C4-2B (cell line): ENCODE measurements around the gene GNMT.

ENCODE experiments used
- ZFX ChIP-seq: fragments of 450-650 bp; IDR thresholded peaks from 2 replicates; pipeline ENCODE4 v1.6.1; 2017
- TF ChIP-seq, protein P1 (sequence below): fragments of 450-650 bp; conservative IDR thresholded peaks from 2 replicates; pipeline ENCODE4 v1.5.1; 2017; ENCODE audit warnings: mild to moderate bottlenecking

DNA sequence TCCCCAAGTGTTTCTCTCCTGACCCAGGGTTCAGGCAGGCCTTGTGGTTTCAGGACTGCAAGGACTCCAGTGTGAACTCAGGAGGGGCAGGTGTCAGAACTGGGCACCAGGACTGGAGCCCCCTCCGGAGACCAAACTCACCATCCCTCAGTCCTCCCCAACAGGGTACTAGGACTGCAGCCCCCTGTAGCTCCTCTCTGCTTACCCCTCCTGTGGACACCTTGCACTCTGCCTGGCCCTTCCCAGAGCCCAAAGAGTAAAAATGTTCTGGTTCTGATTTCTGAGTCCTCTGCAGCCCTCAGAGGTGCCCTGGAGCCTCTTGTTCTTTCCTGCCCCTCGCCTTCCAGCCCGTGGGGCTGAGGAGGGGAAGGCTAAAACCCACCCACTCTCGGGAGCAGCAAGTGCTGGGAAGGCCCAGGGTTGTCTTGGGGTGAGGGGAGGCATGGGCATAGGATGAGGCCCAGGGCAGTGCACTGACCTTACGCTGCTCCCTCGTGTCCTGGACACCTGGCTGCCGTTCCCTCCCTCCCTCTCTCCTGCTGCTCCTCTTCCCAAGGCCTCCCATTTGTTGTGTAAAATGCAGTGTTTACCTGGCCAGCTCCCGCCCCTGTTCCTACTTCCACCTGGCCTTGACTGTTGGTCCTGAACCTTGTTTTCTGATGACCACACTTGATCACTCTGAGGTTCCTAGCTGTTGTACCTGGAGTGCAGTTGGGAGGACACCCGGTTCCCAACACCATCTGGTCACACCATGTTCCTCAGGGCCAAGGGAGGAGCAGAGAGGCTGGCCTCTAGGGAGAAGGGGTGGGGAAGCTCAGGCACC is 21.4 kb upstream of the GNMT start:
- TF ChIP-seq, protein P1, sequence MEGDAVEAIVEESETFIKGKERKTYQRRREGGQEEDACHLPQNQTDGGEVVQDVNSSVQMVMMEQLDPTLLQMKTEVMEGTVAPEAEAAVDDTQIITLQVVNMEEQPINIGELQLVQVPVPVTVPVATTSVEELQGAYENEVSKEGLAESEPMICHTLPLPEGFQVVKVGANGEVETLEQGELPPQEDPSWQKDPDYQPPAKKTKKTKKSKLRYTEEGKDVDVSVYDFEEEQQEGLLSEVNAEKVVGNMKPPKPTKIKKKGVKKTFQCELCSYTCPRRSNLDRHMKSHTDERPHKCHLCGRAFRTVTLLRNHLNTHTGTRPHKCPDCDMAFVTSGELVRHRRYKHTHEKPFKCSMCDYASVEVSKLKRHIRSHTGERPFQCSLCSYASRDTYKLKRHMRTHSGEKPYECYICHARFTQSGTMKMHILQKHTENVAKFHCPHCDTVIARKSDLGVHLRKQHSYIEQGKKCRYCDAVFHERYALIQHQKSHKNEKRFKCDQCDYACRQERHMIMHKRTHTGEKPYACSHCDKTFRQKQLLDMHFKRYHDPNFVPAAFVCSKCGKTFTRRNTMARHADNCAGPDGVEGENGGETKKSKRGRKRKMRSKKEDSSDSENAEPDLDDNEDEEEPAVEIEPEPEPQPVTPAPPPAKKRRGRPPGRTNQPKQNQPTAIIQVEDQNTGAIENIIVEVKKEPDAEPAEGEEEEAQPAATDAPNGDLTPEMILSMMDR: no peak
- no peak for TF ChIP-seq ZFX
